ENCODE results near the gene NRN1.

DNA sequence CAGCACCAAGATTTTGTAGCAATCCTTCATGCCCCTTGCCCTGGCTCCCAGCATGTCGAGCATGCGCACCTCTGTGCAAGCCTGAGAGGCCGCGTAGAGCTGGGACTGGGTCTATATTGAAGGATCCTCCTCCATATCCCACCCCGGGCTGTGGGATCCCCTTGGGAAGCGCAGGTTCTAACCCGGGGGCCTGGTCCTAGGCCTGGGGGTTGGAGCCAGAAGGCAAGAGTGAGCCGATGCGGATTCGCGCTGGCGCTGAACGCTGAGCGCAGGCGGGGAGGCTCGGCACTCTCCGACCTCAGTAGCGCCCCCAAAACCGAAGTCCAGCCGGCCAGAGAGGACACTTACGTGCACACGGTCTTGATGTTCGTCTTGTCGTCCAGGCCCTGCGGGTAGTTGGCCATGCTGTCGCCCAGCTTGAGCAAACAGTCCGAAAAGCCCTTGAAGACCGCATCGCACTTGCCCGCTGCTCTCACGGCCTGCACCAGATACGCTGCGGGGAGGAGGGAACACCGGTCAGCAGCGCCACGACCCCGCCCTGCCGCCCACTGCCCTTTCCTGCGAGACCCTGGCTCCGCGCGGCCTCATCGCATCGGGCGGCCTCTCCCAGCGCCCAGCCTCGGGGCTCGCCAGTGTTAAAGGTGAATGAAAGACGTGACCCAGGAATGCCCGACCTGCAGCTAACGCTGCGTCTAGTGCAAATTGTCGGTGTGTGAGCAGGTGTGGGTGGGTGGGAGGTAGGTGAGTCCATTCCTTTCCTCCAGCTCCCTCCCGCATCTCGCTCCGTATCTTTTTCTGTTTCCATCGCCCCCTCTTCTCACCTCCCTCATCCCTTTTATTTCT lies 4.5 kb downstream of the NRN1 start:
- no peak for TF ChIP-seq CTCF (IDR thresholded peaks at IDR 0.05)
- no peak for TF ChIP-seq POLR2A (IDR thresholded peaks at IDR 0.05)

Measured in heart left ventricle (tissue), 13 donors.